Type B pancreatic cell (in vitro differentiated cells): ENCODE data around the gene MOSMO. TPM values are rescaled to one million over a fixed set of nuclear protein-coding genes. Genes with fewer than 3 reads are reported as not detected.
A peak's percentile ranks its signal among the peaks of the same experiment; 100 is the strongest.
"Not testable (repeated sequence)": the region's sequence is repeated elsewhere in the genome, so short reads cannot be mapped to it uniquely, and the experiment has no call there.

Experiments used
- DNase-seq: peaks from one replicate; pipeline ENCODE4 v3.0.0; 2021; ENCODE audit warnings: mixed read lengths; ENCODE audit not compliant: unreplicated experiment; ENCODE audit errors: extremely low spot score
- H3K27ac Mint-ChIP-seq: 2 replicates; pipeline ENCODE4 v1.8.0; 2021; ENCODE audit warnings: mild to moderate bottlenecking, mixed read lengths
- H3K27me3 Mint-ChIP-seq: 2 replicates; pipeline ENCODE4 v1.8.0; 2021; ENCODE audit warnings: mixed read lengths
- H3K36me3 Mint-ChIP-seq: 2 replicates; pipeline ENCODE4 v1.8.0; 2021; ENCODE audit warnings: mixed read lengths
- H3K4me1 Mint-ChIP-seq: one replicate; pipeline ENCODE4 v1.8.0; 2021; ENCODE audit warnings: mixed read lengths; ENCODE audit not compliant: unreplicated experiment
- H3K4me3 Mint-ChIP-seq: 2 replicates; pipeline ENCODE4 v1.8.0; 2021; ENCODE audit warnings: mild to moderate bottlenecking, mixed read lengths
- H3K9me3 Mint-ChIP-seq: 2 replicates; pipeline ENCODE4 v1.8.0; 2021; ENCODE audit warnings: mixed read lengths
- total RNA-seq: library from RNA; stranded (reverse); gene quantifications from 2 replicates; pipeline ENCODE4 v1.2.1, GENCODE V29; 2021; ENCODE audit warnings: low replicate concordance
- TF ChIP-seq, protein P1 (sequence below): fragments of 200-600 bp; sonication (generic); conservative IDR thresholded peaks from 2 replicates; pipeline ENCODE4 v1.5.0; 2021; ENCODE audit warnings: antibody characterized with exemption, mild to moderate bottlenecking

Gene MOSMO
- total RNA-seq, 1 donor from 2014 or later, result 13.5 TPM

GRCh38 chr16:21991621-21992020 is 16.3 kb upstream of the MOSMO start:
- H3K27ac Mint-ChIP-seq, result no peak overlapping the region

DNA sequence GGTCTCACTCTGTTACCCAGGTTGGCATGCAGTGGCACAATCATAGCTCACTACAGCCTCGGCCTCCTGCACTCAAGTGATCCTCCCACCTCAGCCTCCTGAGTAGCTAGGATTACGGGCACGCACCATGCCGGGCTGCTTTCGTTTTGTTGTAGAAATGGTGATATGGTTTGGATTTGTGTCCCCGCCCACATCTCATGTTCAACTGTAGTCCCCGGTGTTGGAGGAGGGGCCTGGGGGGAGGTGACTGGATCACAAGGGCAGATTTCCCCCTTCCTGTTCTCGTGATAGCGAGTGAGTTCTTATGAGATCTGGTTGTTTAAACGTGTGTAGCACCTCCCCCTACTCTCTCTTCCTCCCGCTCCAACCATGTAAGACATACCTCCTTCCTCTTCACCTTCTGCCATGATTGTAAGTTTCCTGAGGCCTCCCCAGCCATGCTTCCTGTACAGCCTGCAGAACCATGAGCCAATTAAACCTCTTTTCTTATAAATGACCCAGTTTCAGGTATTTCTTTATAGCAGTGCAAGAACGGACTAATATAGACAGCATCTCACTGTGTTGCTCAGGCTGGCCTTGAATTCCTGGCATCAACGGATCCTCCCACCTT is 12.9 kb upstream of the MOSMO start:
- H3K27ac Mint-ChIP-seq, result no peak overlapping the region
- no peaks in the 10 kb centered on the region for H3K9me3 Mint-ChIP-seq
- no peaks in the 10 kb centered on the region for H3K4me1 Mint-ChIP-seq
- no peak for DNase-seq
- no peaks in the 10 kb centered on the region for H3K27me3 Mint-ChIP-seq
- H3K36me3 Mint-ChIP-seq, result no peaks in the 10 kb centered on the region
- TF ChIP-seq, protein P1, sequence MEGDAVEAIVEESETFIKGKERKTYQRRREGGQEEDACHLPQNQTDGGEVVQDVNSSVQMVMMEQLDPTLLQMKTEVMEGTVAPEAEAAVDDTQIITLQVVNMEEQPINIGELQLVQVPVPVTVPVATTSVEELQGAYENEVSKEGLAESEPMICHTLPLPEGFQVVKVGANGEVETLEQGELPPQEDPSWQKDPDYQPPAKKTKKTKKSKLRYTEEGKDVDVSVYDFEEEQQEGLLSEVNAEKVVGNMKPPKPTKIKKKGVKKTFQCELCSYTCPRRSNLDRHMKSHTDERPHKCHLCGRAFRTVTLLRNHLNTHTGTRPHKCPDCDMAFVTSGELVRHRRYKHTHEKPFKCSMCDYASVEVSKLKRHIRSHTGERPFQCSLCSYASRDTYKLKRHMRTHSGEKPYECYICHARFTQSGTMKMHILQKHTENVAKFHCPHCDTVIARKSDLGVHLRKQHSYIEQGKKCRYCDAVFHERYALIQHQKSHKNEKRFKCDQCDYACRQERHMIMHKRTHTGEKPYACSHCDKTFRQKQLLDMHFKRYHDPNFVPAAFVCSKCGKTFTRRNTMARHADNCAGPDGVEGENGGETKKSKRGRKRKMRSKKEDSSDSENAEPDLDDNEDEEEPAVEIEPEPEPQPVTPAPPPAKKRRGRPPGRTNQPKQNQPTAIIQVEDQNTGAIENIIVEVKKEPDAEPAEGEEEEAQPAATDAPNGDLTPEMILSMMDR, result no peak
- H3K4me3 Mint-ChIP-seq, result no peak overlapping the region

More at GRCh38 chr16:21991621-21992020, 16.3 kb upstream of the MOSMO start:
- Mint-ChIP-seq H3K4me3 (no peak overlapping the region), H3K9me3 (no peaks in the 10 kb centered on the region), H3K36me3 (no peaks in the 10 kb centered on the region), H3K27me3 (no peaks in the 10 kb centered on the region), H3K4me1 (no peaks in the 10 kb centered on the region)
- DNase-seq, result no peak
- TF ChIP-seq, protein P1, result no peak

DNA sequence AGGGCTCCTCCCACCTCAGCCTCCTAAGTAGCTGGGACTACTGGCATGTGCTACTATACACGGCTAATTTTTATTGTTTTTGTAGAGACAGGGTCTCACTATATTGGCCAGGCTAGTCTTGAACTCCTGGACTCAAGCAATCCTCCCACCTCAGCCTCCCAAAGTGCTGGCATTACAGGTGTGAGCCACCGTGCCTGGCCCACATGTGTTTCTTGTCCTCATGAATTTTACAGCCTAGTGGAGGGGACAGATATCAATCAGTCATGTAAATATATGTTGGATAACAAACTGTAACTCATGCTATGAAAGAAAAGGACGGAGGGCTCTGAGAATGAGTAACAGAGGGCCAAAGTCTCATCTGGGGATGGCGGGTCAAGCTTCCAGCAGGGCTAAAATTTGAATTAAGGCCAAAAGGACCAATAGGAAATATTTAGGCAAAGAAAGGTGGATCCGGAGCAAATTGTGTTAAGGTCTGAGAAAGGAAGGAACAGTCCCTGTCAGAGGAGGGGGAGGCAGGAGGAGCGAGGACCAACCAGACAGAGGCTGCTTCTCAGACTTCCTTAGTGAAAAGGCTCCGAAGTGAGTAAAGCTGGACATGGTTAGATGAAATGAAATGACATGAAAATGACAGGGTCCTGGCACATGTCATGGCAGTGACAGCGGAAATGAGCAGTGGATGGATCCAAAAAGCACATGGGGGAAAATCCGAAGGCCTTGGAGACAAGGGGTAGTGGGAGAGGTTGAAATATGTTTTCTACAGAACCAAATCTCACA is 10.8 kb upstream of the MOSMO start:
- no peaks in the 10 kb centered on the region for H3K27me3 Mint-ChIP-seq
- H3K9me3 Mint-ChIP-seq, result no peaks in the 10 kb centered on the region
- H3K27ac Mint-ChIP-seq, result no peak overlapping the region
- peaks cover 9% of the 10 kb centered on the region for H3K4me1 Mint-ChIP-seq
- DNase-seq, result no peak
- TF ChIP-seq, protein P1, result no peak
- no peak overlapping the region for H3K4me3 Mint-ChIP-seq
- no peaks in the 10 kb centered on the region for H3K36me3 Mint-ChIP-seq

- H3K27ac Mint-ChIP-seq, result no peak overlapping the region
- no peaks in the 10 kb centered on the region for H3K9me3 Mint-ChIP-seq
- H3K4me3 Mint-ChIP-seq, result no peak overlapping the region
- peaks cover 1% of the 10 kb centered on the region for H3K27me3 Mint-ChIP-seq
- H3K4me1 Mint-ChIP-seq, result peaks cover 9% of the 10 kb centered on the region
- DNase-seq, result no peak
- TF ChIP-seq, protein P1, result no peak
- no peaks in the 10 kb centered on the region for H3K36me3 Mint-ChIP-seq
Measured at GRCh38 chr16:21997697-21998480, 10.0 kb upstream of the MOSMO start.

- no peak for DNase-seq
- Mint-ChIP-seq H3K4me1 (peaks cover 9% of the 10 kb centered on the region), H3K9me3 (no peaks in the 10 kb centered on the region), H3K4me3 (peak overlapping the region; percentile 65), H3K36me3 (no peaks in the 10 kb centered on the region), H3K27me3 (peaks cover 17% of the 10 kb centered on the region), H3K27ac (no peak overlapping the region)
- TF ChIP-seq, protein P1, result no peak
Measured at GRCh38 chr16:22001591-22001990, 6.3 kb upstream of the MOSMO start.

DNA sequence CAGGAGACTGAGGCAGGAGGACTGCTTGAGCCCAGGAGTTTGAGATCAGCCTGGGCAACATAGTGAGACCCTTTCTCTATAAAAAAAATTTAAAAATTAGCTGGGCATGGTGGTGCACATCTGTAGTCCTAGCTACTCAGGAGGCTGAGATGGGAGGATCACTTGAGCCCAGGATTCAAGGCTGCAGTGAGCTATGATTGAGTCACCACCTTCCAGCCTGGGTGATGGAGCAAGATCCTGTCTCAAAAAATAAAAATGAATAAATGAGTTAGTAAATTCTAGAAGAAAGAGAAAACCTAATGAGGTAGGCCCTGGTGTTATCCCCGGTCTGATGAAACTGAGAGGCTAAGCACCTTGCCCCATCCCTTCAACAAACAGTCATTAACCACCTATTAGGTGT is 5.9 kb upstream of the MOSMO start:
- not testable (repeated sequence) for DNase-seq, H3K27ac Mint-ChIP-seq, H3K4me3 Mint-ChIP-seq, H3K36me3 Mint-ChIP-seq, H3K9me3 Mint-ChIP-seq
- H3K4me1 Mint-ChIP-seq, result peaks cover 14% of the 10 kb centered on the region
- peaks cover 19% of the 10 kb centered on the region for H3K27me3 Mint-ChIP-seq
